Testis (tissue), 3 donors: Measurements from ENCODE around the gene PHF19. TPM values are rescaled to one million over a fixed set of nuclear protein-coding genes. Genes with fewer than 3 reads are reported as not detected.

Experiments used
- DNase-seq: peaks from one replicate; pipeline ENCODE4 v3.0.0-alpha.2; 2019
- H3K27ac ChIP-seq, 2 donors: fragments of 200-600 bp; sonication (generic); one replicate each; pipeline ENCODE4 v1.5.1; 2019
- H3K27me3 ChIP-seq: fragments of 200-600 bp; sonication (generic); one replicate; pipeline ENCODE4 v1.5.1; 2019
- H3K36me3 ChIP-seq: fragments of 200-600 bp; sonication (generic); one replicate; pipeline ENCODE4 v1.5.1; 2017; ENCODE audit warnings: low read depth; ENCODE audit errors: missing control alignments
- H3K4me1 ChIP-seq: fragments of 200-600 bp; sonication (generic); one replicate; pipeline ENCODE4 v1.5.1; 2019
- H3K4me3 ChIP-seq, 2 donors: fragments of 200-600 bp; sonication (generic); one replicate each; pipeline ENCODE4 v1.5.1; 2017 to 2019
- H3K9me3 ChIP-seq: fragments of 200-600 bp; sonication (generic); one replicate; pipeline ENCODE4 v1.5.1; 2017
- POLR2A ChIP-seq: fragments of 450-650 bp; IDR thresholded peaks from one replicate; pipeline ENCODE4 v1.6.1; 2017; ENCODE audit warnings: antibody characterized with exemption, mild to moderate bottlenecking, moderate library complexity
- WGBS, 2 donors: methylation state at CpG; one replicate each; pipeline ENCODE4 v1.1.5; 2018; 5-methylcytosine and 5-hydroxymethylcytosine counted together
- intact Hi-C: fragments of 100-400 bp; cut with DNase I; formaldehyde crosslinking; loops from one replicate; pipeline ENCODE4 v1.15.1; 2023; ENCODE audit warnings: low total_unique reads
- polyA plus RNA-seq: library from polyadenylated mRNA; stranded (reverse); fragments of 350-450 nt; fragmentation: Illumina TruSeq; extraction: RNeasy Lipid Tissue Mini Kit (QIAGEN cat#74804); gene quantifications from one replicate; pipeline ENCODE4 v1.2.3, GENCODE V29; 2014; ENCODE audit warnings: low read depth, low replicate concordance; ENCODE audit not compliant: insufficient read depth
- total RNA-seq, 2 donors: library from RNA; depleted of rRNA; stranded (reverse); fragments of >200 nt; gene quantifications; one replicate each; pipeline ENCODE4 v1.2.3, GENCODE V29; 2016
- TF ChIP-seq, protein P1 (sequence below), 3 experiments: fragments of 450-650 bp in 2 of 3; fragments of 200-600 bp in 1 of 3; sonication (generic) in 1 of 3; IDR thresholded peaks; one replicate each; pipeline ENCODE4 v1.5.1; 2016 to 2019; ENCODE audit warnings: antibody characterized with exemption in 3 of 3, mild to moderate bottlenecking in 2 of 3, moderate library complexity in 1 of 3

Gene PHF19
- total and polyA plus RNA-seq, 3 donors from 2014 or later = 28.5 to 41.7 (median 40.3) TPM

- no peak overlapping the region for H3K27ac ChIP-seq
- H3K4me1 ChIP-seq = peaks cover 15% of the 10 kb centered on the region
- intact Hi-C loops = no loop called here
- H3K4me3 ChIP-seq = no peak overlapping the region
- no peaks in the 10 kb centered on the region for H3K9me3 ChIP-seq
- no peak for DNase-seq
- no peak for TF ChIP-seq POLR2A
- TF ChIP-seq, protein P1, sequence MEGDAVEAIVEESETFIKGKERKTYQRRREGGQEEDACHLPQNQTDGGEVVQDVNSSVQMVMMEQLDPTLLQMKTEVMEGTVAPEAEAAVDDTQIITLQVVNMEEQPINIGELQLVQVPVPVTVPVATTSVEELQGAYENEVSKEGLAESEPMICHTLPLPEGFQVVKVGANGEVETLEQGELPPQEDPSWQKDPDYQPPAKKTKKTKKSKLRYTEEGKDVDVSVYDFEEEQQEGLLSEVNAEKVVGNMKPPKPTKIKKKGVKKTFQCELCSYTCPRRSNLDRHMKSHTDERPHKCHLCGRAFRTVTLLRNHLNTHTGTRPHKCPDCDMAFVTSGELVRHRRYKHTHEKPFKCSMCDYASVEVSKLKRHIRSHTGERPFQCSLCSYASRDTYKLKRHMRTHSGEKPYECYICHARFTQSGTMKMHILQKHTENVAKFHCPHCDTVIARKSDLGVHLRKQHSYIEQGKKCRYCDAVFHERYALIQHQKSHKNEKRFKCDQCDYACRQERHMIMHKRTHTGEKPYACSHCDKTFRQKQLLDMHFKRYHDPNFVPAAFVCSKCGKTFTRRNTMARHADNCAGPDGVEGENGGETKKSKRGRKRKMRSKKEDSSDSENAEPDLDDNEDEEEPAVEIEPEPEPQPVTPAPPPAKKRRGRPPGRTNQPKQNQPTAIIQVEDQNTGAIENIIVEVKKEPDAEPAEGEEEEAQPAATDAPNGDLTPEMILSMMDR (IDR thresholded peaks at IDR 0.05) = no peak
- no peaks in the 10 kb centered on the region for H3K27me3 ChIP-seq
- 94 to 95% methylated on average over 11 of the region's 11 CpGs for WGBS, 2 donors
- H3K36me3 ChIP-seq = no peaks in the 10 kb centered on the region
These were observed 46.8 kb upstream of the PHF19 start for GRCh38 chr9:120923620-120924328.

GRCh38 chr9:120922404-120923195 lies 45.6 kb upstream of the PHF19 start:
- no peak for TF ChIP-seq POLR2A
- TF ChIP-seq, protein P1 (IDR thresholded peaks at IDR 0.05) = no peak
- no peak for DNase-seq
- Histone ChIP-seq H3K4me1 (peaks cover 19% of the 10 kb centered on the region), H3K27ac (peak overlapping the region in 1 of 2 donors; percentile 28), H3K27me3 (no peaks in the 10 kb centered on the region), H3K9me3 (no peaks in the 10 kb centered on the region), H3K4me3 (no peak overlapping the region), H3K36me3 (no peaks in the 10 kb centered on the region)
- intact Hi-C loops = no loop called here
- 72 to 73% methylated on average over 7 of the region's 7 CpGs for WGBS, 2 donors

DNA sequence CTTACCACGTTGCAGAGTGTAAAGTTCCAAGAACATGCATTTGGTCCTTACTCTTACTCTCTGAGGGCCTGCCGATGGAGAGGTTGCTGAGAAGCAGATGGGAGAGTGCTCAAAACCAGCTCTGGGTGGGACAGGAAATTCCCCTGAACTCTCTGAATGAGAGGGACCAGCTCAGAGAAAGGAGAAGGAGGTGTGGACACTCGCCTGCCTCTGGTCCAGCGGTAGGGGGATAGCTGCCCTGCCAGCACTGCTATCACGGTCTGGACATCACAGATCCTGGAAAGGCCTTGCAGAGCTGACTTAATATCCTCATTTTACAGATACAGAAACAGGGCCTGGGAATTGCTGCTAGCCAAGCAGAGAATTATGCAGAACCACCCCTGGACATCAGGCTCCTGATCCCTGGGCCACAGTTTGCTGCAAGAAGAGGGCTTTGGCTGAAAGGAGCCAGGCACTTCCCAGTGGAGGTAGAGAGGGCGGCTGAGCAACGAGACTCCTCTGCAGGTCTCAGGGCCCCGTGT lies 44.7 kb upstream of the PHF19 start:
- Histone ChIP-seq H3K9me3 (no peaks in the 10 kb centered on the region), H3K4me3 (no peak overlapping the region), H3K4me1 (peaks cover 23% of the 10 kb centered on the region), H3K27ac (peak overlapping the region in 1 of 2 donors; percentile 86), H3K36me3 (no peaks in the 10 kb centered on the region), H3K27me3 (no peaks in the 10 kb centered on the region)
- no peak for DNase-seq
- TF ChIP-seq, protein P1 (IDR thresholded peaks at IDR 0.05) = no peak
- TF ChIP-seq POLR2A = no peak
- intact Hi-C loops = no loop called here
- 44 to 61% methylated on average over 8 of the region's 8 CpGs for WGBS, 2 donors

GRCh38 chr9:120920806-120921178 lies 43.8 kb upstream of the PHF19 start:
- H3K27me3 ChIP-seq = no peaks in the 10 kb centered on the region
- 74% methylated on average over 3 of the region's 3 CpGs; no CpG with 5 or more reads in 1 of the 2 donors for WGBS, 2 donors
- DNase-seq = no peak
- TF ChIP-seq POLR2A = no peak
- H3K4me3 ChIP-seq = no peak overlapping the region
- H3K36me3 ChIP-seq = no peaks in the 10 kb centered on the region
- peak overlapping the region; percentile 72 to 86 for H3K27ac ChIP-seq
- peaks cover 30% of the 10 kb centered on the region for H3K4me1 ChIP-seq
- H3K9me3 ChIP-seq = no peaks in the 10 kb centered on the region
- intact Hi-C loops = no loop called here
